GM12801 (cell line): ENCODE results near the gene RNF26.

ENCODE experiments used
- CTCF ChIP-seq: IDR thresholded peaks from one replicate; pipeline ENCODE4 v1.5.1; 2011; ENCODE audit warnings: control low read depth; ENCODE audit not compliant: insufficient read length; ENCODE audit errors: extremely low read depth

RNF26 gene

DNA sequence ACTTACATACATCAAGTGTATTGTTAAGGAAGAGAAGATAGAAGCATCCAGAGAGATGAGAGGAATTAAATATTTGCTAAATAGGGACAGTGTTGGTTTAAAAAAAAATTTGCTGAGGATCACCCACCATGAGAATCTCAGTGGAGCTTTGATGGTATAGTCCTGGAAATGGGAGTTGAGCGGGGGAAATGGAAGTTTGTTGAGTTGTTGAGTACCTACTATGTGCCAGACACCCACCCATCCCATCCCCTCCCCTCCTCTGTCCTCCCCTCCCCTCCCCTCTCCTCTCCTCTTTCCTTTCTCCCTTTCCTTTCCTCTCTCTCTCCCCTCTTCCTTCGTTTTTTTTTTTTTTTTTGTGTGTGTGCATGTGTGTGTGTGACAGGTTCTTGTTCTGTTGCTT is 16.9 kb downstream of the RNF26 start:
- TF ChIP-seq CTCF: no peak

DNA sequence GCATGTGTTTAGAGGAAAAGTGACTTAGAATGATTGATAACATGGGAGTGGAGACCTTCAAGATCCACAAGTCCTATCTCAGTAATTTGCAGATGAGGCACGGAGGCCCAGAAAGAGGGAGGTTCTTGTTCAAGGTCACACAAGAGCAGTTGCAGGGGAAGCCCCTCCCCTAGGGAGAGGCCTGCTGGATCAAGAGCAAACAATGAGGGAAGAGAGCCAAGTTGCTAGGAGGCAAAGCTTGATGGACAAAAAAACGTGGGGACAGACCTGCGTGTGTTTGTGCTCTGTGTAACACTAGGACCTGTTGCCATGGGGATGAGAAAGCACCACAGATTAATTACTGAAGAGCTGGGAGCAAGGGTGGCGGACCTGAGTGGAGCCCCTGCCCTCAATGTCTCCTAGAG is 18.5 kb downstream of the RNF26 start:
- TF ChIP-seq CTCF: no peak

GRCh38 chr11:119355091-119355843 is 20.9 kb downstream of the RNF26 start:
- TF ChIP-seq CTCF: no peak

- no peak for TF ChIP-seq CTCF
Measured at GRCh38 chr11:119356349-119357031, 22.2 kb downstream of the RNF26 start.

GRCh38 chr11:119357074-119357473 is 22.7 kb downstream of the RNF26 start:
- TF ChIP-seq CTCF: no peak

DNA sequence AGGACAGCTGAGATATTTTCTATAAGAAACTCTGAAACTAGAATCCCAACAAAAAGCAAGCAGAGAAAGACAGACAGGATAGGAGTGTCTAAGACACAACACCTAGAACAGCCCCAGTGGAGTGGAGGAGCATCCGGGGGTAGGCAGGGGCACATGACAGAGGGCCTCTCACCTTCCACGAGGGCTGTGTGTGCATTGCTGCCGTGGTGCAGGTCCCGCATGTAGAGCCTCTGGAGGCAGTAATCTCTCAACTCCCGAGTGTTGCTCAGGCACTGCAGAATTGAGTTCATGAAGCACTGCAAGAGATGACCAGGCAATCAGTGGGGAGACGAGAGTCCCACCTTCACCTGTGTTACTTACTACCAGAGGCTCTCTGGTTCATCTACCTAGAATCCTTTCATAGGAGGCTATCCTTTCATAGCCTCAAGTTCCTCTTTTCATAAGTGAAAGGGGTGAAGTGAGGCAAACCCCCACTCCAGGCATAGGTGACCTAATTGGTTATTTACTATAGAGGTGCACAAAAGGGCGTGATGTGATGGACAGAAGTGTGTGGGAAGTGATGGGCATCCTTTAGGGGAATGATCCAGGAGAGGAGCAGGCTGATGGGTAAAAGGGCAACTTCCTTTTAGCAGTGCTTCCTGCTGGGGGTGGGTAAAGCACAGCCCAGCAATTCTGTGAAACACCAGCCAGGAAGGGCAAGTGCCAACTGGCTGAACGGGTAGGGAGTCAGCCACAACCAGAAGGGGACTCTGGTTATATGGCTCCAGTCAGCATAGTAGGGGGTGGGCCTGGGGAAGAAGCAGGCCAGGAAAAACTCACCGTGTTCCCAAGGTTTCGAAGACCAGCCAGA is 25.3 kb downstream of the RNF26 start:
- TF ChIP-seq CTCF: no peak
